ENCODE data around the gene PPIF. TPM values are rescaled to one million over a fixed set of nuclear protein-coding genes. Genes with fewer than 3 reads are reported as not detected.

The PPIF gene
- total and polyA plus RNA-seq, 7 donors: 44.6 to 297 (median 85.9) TPM

- ATAC-seq (peak; percentile 5 to 29 (median 10)), DNase-seq (peak; percentile 77 to 85)
- Histone ChIP-seq H3K9me3 (no peaks in the 10 kb centered on the region), H3K27ac (peak overlapping the region; percentile 86), H3K27me3 (ENCODE audit: insufficient read depth in 3 of 3, low read length in 2 of 3) (no peaks in the 10 kb centered on the region), H3K4me3 (no peak overlapping the region), H3K4me1 (peaks cover 73% of the 10 kb centered on the region), H3K36me3 (ENCODE audit: insufficient read depth in 1 of 2, low read depth in 1 of 2) (peaks cover 0 to 22% of the 10 kb centered on the region in 2 donors)
- intact Hi-C loops (cut with DNase I): no loop called here
- TF ChIP-seq CTCF (IDR thresholded peaks at IDR 0.05): no peak
- 35 to 60% (median 51%) methylated on average over 17 of the region's 17 CpGs for WGBS, 3 donors
Observed at GRCh38 chr10:79397575-79398303, 50.5 kb downstream of the PPIF start.

- H3K27me3 ChIP-seq (ENCODE audit: insufficient read depth in 3 of 3, low read length in 2 of 3): no peaks in the 10 kb centered on the region
- no peaks in the 10 kb centered on the region for H3K9me3 ChIP-seq
- H3K27ac ChIP-seq: peak overlapping the region; percentile 86
- H3K36me3 ChIP-seq (ENCODE audit: insufficient read depth in 1 of 2, low read depth in 1 of 2): peaks cover 0 to 13% of the 10 kb centered on the region in 2 donors
- intact Hi-C loops (cut with DNase I): no loop called here
- no peak for DNase-seq
- no peak for TF ChIP-seq CTCF (IDR thresholded peaks at IDR 0.05)
- H3K4me3 ChIP-seq: no peak overlapping the region
- no peak for ATAC-seq
- WGBS, 3 donors: 74 to 89% (median 77%) methylated on average over 4 of the region's 4 CpGs
- H3K4me1 ChIP-seq: peaks cover 82% of the 10 kb centered on the region
Observed at GRCh38 chr10:79398642-79399041, 51.4 kb downstream of the PPIF start.

- H3K9me3 ChIP-seq: no peaks in the 10 kb centered on the region
- peak overlapping the region; percentile 86 for H3K27ac ChIP-seq
- peak; percentile 88 to 91 for DNase-seq
- H3K4me1 ChIP-seq: peaks cover 89% of the 10 kb centered on the region
- WGBS, 3 donors: 11 to 29% (median 14%) methylated on average over 15 of the region's 15 CpGs
- H3K4me3 ChIP-seq: peak overlapping the region; percentile 23
- ATAC-seq: peak; percentile 39 to 53 (median 46)
- H3K27me3 ChIP-seq (ENCODE audit: insufficient read depth in 3 of 3, low read length in 2 of 3): no peaks in the 10 kb centered on the region
- peaks cover 0 to 6% of the 10 kb centered on the region in 2 donors for H3K36me3 ChIP-seq (ENCODE audit: insufficient read depth in 1 of 2, low read depth in 1 of 2)
- intact Hi-C loops (cut with DNase I): no loop called here
- no peak for TF ChIP-seq CTCF (IDR thresholded peaks at IDR 0.05)
Observed at GRCh38 chr10:79399223-79399831, 52.1 kb downstream of the PPIF start.

- peak overlapping the region; percentile 86 for H3K27ac ChIP-seq
- H3K9me3 ChIP-seq: no peaks in the 10 kb centered on the region
- ATAC-seq (peak in 2 of 4 donors; percentile 29 to 34), DNase-seq (peak; percentile 51 to 74)
- intact Hi-C loops (cut with DNase I): loop anchor here (1.0 to 5.0 kb wide), 2 partner anchors 42 to 67 kb away; no protein-coding TSS in a partner anchor
- peak overlapping the region; percentile 22 for H3K4me3 ChIP-seq
- peaks cover 98% of the 10 kb centered on the region for H3K4me1 ChIP-seq
- H3K27me3 ChIP-seq (ENCODE audit: insufficient read depth in 3 of 3, low read length in 2 of 3): no peaks in the 10 kb centered on the region
- peaks cover 0 to 4% of the 10 kb centered on the region in 2 donors for H3K36me3 ChIP-seq (ENCODE audit: insufficient read depth in 1 of 2, low read depth in 1 of 2)
- 69 to 74% (median 70%) methylated on average over 11 of the region's 11 CpGs for WGBS, 3 donors
- peak; percentile 61 for TF ChIP-seq CTCF (IDR thresholded peaks at IDR 0.05)
Observed at GRCh38 chr10:79400146-79401004, 53.1 kb downstream of the PPIF start.
